Measurements from ENCODE around the gene ACBD6. TPM values are rescaled to one million over a fixed set of nuclear protein-coding genes. Genes with fewer than 3 reads are reported as not detected.
"Not testable (repeated sequence)": the region's sequence is repeated elsewhere in the genome, so short reads cannot be mapped to it uniquely, and the experiment has no call there.

The ACBD6 gene
- polyA plus RNA-seq, 12 donors = 39.9 to 60.9 (median 48.7) TPM; not detected in 1

DNA sequence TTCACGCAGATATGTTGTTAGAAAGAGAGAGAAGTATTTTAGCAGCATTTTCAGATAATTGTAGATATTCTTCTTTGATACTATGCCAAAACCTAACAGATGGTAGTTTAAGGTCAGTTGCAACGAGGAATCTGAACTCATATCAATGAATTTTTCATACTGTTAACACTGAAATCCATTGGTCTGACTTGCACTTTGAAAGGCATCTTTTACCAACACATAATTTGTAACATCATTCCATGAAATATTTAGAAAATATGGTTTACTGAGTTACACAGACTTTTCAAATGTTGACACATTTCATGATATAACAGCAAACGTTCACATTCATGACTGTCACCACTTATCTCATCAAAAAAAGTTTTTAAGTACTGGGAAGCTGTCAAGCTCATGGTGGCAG lies 4.6 kb downstream of the ACBD6 start:
- DNase-seq = no peak

- DNase-seq = no peak
Observed at GRCh38 chr1:180494370-180494769, 8.0 kb downstream of the ACBD6 start.

DNA sequence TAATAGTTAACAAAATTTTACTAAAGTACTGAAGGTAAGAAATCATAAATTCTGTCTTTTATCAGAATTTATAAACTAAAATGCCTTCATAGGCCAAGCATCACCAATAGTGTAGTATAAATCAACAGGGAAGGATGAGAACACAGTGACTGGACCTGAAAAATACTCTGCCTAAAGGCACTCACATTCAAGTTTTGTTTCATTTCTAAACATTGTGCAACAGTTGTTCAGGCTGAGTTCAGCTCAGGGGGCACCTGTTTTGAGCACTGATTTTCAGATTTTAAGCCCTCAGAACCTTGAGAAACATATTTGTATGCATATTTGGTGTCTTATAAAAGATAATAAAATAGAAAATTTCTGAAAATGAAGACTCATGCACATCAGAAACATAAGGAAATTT lies 12.4 kb downstream of the ACBD6 start:
- no peak for DNase-seq

GRCh38 chr1:180489313-180489712 lies 13.1 kb downstream of the ACBD6 start:
- no peak for DNase-seq

GRCh38 chr1:180488661-180489060 lies 13.7 kb downstream of the ACBD6 start:
- no peak for DNase-seq

DNA sequence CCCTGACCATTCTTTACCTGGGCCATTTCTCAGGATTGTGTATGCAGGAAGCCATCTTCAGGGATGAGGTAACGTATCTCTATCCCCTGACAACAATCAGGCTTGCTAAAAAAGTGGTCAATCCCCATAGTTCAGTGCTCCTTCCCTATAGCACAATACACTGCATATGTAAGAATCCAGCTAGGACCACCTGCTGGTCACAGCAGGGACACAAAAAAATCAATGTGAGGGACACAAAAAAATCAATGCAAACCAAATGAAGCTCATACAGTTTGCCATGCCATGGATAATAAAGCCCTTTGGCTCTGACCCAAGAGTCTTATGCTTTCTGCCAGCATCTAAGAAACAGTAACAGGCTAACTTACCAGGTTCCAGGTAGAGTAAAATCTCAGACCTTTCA lies 16.3 kb downstream of the ACBD6 start:
- no peak for DNase-seq

GRCh38 chr1:180484490-180484889 lies 17.9 kb downstream of the ACBD6 start:
- DNase-seq = no peak

DNA sequence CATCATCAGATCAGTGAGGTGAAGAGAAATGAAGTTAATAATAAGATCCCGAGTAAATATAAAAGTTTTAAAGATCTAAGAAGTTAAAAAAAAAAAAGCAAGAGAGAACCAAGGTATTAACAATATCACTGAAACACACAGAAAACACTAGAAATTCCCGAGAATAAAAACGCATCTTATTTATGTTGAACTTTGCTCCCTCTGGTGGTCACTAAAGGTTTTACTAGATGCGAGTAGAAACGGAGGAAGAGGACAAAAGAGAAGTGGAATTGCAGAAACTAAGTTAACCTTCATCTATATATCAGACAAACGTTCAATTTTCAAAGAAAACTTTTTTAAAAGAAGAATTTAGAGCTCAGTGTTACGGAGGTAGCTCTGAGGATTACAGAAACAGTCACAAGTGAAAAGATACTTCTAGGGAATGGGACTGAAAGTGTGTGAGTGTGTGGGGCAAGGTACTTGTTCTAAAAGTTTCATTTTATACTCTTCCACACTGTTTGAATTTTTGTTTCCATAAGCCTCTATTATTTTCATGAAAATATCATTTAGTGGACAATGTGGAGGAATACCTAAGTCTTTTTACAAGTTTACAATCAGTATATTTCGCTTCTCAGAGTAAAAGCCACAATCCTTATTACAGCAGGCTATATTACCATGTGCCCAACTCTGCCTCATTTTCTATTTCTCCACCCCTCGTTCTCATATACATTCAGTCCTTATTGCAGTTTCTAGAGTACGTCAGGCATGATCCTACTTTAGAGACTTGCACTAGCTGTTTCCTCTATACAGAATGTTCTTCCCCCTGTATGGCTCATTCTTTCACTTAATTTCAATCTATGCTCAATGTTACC lies 19.7 kb downstream of the ACBD6 start:
- peak; percentile 54 for DNase-seq

DNA sequence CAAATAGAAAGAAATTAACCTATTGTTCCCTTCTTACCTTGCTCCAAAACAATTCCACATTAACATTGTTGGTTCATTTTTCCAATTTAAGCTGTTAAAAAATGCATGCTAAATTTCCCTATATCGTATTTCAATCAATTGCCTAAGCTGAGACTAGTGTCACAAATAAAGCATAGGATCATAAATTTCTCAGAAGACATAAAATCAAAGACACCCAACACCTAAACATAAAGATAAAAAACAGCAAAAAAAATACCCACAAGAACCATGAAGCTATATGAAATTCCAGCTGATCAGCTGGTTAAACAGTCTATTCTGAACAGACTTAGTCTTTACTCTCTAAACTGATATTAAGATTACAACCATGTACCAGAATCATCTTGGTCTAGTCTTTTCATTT lies 32.3 kb downstream of the ACBD6 start:
- DNase-seq = no peak

DNA sequence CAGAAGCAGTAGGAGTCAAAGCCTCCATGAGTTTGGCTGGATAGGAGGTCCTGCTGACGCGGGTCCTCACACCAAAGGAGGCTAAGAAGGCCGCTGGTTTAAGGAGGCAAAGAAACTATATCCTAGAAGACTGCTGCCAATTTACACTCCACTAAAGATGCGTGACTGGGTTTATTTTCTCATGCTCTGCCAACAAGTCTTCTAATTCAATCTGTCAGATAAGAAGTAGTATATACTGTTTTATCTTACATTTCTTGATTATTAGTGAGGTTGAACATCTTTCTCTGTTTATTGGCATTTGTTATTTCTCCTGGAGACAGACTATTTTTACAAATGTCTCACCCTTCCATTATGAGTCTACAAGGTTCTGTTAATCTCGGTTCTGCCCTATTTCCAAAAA lies 34.1 kb downstream of the ACBD6 start:
- no peak for DNase-seq

DNA sequence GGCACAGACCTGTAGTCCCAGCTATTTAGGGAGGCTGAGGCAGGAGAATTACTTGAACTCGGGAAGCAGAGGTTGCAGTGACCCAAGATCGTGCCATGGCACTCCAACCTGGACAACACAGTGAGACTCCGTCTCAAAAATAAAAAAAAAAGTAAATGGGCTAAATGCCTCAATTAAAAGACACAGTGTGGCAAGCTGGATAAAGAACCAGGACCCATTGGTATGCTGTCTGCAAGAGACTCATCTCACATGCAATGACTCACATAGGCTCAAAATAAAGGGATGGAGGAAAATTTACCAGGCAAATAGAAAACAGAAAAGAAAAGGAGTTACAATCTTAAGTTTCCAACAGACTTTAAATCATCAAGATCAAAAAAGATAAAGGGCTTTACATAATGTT lies 40.3 kb downstream of the ACBD6 start:
- no peak for DNase-seq

DNA sequence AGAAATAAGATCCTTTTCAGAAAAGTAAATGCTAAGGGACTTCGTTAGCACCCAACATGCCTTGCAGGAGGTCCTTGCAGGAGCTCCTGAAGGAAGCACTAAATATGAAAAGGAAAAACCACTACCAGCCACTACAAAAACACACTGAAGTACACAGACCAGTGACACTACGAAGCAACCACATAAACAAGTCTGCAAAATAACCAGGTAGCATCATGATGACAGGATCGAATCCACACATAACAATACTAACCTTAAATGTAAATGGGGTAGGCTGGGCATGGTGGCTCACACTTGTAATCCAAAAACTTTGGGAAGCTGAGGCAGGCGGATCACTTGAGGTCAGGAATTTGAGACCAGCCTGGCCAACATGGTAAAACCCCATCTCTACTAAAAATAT lies 40.7 kb downstream of the ACBD6 start:
- DNase-seq = not testable (repeated sequence)

- DNase-seq = no peak
Observed at GRCh38 chr1:180458807-180459206, 43.6 kb downstream of the ACBD6 start.

DNA sequence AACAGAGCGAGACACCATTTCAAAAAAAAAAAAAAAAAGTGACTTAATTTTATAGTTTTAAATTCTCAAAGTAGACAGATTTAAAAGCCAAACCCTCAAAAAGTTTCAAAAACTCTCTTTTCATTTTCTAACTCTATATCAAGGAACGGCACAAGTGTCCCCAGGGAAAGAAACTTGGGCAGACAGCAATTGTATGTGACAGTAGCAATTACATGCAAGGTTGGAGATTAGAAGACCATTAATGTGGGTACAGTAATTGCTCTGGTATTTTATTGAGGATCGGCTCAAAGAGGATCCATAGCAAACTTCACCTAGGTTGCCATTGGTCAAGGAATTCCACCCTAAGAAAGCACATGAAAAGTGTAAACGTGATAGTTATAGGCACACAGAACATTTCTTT lies 46.2 kb downstream of the ACBD6 start:
- no peak for DNase-seq

- DNase-seq = no peak
Observed at GRCh38 chr1:180451504-180451903, 50.9 kb downstream of the ACBD6 start.

DNA sequence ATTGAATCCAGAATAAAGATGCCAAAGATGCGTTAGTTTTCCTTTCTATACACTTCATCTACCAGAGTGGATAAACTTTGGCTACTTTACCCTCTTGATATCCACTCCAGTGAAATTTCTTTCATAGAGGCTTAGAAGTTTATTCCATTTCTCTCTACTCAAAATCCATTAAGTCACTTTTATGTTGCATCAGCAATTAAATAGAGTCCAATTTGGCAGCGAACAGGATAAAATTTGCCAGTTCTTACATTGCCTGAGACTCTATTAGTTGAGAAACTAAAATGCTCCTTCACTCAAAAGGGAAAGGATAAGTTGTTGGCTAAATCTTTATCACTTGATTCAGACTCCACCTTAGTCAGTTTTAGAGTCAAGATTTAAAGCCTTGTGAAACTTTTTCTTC lies 57.9 kb downstream of the ACBD6 start:
- DNase-seq = no peak

DNA sequence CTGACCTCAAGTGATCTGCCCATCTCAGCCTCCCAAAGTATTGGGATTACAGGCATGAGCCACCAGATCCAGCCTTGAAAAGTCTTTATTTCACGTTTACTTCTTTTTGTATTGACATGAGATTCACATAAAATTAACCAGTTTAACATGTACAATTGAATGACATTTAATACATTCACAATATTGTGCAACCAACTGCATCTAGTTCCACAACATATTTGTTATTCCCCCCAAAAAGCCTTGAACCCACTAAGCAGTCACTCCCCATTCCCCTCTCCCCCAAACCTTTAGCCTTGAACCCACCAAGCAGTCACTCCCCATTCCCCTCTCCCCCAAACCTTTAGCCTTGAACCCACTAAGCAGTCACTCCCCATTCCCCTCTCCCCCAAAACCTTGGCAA lies 62.0 kb downstream of the ACBD6 start:
- no peak for DNase-seq

GRCh38 chr1:180435566-180435965 lies 66.8 kb downstream of the ACBD6 start:
- peak; percentile 17 for DNase-seq

DNA sequence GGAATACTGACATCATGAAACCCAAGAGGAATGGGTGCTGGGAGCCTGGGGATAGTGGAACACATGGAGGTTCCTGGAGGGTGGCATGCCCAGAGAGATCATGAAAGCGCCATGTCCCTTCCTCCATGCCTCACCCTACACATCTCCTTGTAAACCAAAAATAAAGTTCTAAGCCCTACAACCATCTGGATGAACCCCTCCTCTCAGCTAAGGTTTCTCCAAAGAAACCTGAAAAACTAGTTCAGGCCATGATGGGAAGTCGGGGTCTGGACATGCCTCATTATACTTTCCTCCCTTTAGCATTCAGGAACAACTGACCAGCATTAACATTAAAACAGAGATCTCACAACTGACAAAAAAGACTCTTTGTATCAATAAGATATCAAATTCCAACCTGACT lies 68.5 kb downstream of the ACBD6 start:
- no peak for DNase-seq

- no peak for DNase-seq
Observed at GRCh38 chr1:180431683-180432082, 70.7 kb downstream of the ACBD6 start.

DNA sequence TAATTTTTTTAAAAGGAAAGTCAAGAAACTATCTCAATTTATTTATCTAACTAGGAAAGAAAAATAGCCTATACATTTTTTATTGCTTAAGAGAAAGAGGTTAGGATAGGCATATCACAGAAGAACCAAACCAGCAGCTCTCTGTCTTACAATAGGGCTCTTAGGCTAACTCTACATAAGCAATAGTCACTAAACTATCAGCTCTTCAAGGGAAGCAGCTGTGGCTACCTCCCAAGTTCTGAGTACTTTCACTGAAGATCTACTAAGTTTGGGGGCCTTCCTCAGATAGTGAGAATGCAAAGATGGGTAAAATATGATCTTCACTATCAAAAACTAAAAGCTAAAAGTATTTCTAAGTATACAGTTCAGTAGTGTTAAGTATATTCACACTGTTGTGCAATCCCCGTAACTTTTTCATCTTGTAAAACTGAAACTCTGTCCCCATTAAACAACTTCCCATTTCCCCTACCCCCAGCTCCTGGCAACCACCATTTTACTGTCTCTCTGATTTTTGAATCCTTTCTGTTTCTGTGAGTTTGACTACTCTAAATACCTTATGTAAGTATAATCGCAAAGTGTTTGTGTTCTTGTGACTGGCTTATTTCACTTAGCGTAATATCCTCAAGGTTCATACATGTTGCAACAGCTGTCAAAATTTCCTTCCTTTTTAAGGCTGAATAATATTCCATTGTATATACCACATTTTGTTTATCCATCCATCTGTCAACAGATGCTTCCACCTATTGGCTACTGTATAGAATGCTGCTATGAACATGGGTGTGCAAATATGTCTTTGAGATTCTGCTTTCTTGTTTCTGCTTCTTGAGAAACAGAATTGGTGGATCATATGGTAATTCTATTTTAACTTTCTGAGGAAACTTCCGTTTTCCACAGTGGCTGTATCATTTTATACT lies 73.3 kb downstream of the ACBD6 start:
- DNase-seq = no peak

DNA sequence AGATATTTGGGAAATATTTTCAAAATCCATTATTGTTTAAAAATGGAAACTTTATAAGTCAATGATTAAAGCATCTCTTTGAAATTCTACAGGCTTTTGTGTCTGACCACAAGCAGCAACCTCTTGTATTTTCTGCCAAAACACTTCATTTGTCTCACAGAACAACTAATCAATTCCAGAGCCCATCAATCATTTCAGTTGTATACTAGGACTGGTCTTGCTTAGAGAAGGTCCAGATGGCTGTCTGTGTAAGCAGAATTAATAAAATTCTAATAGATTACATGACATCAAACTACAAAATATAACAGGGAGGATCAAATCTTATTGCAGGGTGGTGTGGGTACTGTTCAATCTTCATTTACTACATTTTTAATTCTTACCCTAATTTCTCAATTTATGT lies 76.4 kb downstream of the ACBD6 start:
- no peak for DNase-seq

DNA sequence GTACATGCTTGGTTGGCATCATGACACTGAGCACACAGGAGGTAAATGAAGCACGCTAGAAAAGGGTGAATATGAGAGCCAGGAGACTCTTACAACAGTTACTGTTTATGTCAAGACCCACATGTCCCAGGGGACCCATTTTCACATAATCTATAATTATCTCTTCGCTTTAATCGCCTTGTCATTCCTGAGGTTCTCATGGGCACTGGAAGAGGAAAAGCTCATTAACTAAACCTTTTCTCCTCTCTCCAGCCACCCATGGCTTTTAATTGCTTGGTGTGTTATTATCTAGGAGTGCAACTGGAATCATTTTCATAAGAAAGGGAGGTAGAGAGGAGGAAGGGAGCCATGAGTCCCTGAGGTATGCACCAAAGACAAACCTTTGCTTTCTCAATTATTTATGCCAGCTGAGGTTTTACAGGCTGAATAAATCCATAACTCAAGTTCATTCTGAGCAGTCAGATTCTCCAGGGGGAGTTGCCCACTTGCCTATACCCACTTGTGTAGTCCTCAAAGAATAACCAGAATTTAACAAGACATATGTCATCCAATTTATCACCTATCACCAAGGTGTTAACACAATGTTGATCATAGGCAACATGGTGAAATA lies 77.4 kb downstream of the ACBD6 start:
- DNase-seq = no peak
